Esophagus mucosa (tissue), 1 donor: ENCODE data around the gene C16orf95. TPM values are rescaled to one million over a fixed set of nuclear protein-coding genes. Genes with fewer than 3 reads are reported as not detected.

Experiments
- ATAC-seq: fragments of 200-7000 bp; cut with Tn5 transposase; one replicate; pipeline ENCODE4 v1.9.1; 2020
- total RNA-seq: library from RNA; stranded (reverse); gene quantifications from one replicate; pipeline ENCODE4 v1.2.4, GENCODE V29; 2023
- donor health status: DM: yes; HTN: yes; CAD: no.

The C16orf95 gene
- total RNA-seq, 1 donor from 2014 or later = 6.5 TPM

- ATAC-seq = no peak
Measured at GRCh38 chr16:87331241-87331801, 14.1 kb upstream of the C16orf95 start.

DNA sequence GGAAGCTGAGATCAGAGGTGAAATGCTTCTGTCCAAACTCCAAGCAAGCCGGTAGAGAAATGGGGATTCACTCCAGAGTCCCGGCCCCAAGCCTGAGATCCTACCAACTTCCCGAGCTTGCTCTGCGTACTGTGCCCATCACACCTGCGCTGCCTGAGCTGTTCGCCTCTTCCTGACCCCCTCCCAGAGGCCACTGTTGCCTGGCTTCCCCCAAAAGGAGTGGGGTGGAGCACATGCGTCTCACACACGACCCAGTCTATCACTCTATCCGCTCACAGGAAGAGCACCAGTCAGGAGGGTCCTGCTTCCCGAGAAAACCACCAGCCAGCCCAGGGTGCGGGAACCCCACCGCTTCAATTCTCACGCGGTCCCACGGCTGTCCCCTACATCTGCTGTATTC is 13.5 kb upstream of the C16orf95 start:
- no peak for ATAC-seq

GRCh38 chr16:87330257-87330624 is 13.0 kb upstream of the C16orf95 start:
- ATAC-seq = no peak

DNA sequence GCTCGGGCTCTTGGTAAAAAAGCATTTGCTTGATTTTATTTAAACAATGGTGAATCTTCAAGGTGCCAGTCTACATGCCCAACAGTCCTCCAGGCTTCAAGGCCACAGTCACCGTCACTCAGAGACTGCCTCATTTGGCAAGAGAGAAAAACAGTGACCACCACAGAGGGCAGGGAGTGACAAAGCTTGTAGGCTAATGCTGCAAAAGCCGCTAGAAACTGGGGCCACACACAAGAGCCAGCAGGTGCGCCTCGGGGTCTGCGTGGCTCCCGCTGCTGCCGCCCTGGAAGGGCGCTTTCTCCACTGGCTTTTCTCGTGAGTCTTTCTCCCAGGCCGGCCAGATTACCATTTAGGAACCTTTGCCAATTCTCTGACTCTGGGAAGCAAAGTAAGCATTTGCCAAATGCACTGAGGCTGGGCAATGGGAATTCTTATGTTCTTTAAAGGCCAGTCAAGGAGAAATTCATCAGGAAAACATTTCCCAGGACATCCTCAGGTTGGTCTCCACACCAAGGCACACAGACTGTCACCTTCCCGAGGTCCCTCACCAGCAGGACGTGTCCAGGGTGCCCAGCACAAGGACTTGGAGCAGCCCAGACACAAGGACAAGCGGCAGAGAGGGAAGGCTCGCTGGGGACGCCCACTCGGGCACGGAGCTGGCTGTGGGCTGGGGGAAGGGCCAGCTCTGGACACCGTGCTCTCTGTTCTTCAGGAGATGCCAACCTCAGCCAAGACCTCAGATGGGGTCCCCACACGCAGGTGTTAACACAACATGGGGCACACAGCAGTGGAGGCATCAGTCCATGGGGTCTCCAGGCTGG is 12.5 kb upstream of the C16orf95 start:
- ATAC-seq = no peak

GRCh38 chr16:87328846-87329245 is 11.7 kb upstream of the C16orf95 start:
- no peak for ATAC-seq

DNA sequence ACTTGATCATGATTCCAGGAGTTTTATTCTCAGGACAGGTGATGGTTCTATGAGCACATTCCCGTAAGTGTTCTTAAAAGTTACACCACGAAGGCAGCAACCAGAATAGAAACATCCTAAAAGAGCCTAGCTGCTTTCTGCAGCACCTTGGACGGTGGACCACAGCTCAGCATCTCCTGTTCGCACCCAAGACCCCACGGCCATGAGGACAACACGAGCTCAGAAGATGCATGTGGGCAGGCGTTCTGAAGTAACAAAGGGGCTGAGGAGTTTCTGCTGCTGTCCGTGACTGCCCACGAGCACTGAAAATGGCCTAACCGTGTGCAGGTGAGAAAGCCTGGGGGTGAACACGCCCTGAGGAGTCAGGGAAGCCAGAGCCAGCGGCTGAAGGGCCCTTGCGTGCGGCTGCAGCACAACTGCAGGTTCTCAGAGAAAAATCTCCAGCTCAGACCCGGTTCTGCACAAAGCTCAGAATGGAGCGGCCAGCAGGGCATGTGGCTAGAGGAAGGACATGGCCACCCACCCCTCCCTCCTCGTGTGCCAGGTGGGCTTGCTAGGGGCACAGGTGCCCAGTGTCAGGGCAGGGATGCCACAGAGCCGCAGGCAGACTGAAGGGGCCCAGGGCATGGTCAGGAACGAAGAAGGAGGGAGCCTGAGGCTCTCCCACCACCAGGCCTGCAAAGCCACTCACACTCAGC is 10.8 kb upstream of the C16orf95 start:
- ATAC-seq = no peak

- ATAC-seq = no peak
Measured at GRCh38 chr16:87326151-87326571, 9.0 kb upstream of the C16orf95 start.

GRCh38 chr16:87325423-87325858 is 8.2 kb upstream of the C16orf95 start:
- no peak for ATAC-seq

GRCh38 chr16:87324411-87325275 is 7.5 kb upstream of the C16orf95 start:
- peak; percentile 43 for ATAC-seq

DNA sequence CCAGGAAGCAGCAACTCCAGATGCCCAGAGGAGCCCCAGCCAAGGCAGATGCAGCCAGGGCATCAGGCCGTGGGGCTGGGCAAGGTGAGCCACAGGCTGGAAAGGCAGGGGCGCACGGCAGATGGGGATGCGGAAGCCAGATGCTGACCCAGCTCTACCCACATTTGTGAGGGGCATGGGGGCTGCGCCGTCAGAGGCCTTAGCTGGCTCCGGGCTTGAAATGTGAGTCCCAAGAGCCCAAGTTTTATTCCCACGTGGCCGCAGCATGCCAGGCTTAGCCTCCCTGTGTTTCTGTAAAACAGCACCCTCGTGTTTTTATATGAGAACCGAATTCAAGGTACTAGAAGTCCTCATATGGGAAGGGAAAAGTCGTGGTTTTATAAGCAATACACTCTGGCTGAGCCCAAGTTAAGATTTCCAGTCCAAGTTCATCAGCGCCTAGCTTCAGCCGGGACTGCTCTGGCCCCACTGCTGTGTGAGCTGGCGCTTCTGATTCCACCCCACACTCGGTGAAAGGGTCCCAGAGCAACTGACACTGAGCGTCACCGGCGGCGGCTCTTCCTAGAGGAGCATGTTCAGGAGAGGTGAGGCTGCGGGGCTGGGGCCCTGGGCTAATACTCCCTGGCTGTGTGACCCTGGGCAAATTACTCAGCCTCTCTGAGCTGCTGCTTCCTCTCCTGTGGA is 6.7 kb upstream of the C16orf95 start:
- no peak for ATAC-seq

GRCh38 chr16:87322833-87323726 is 5.9 kb upstream of the C16orf95 start:
- ATAC-seq = no peak

GRCh38 chr16:87322360-87322759 is 5.2 kb upstream of the C16orf95 start:
- ATAC-seq = no peak

- no peak for ATAC-seq
Measured at GRCh38 chr16:87321336-87322107, 4.3 kb upstream of the C16orf95 start.

- ATAC-seq = no peak
Measured at GRCh38 chr16:87320510-87321227, 3.5 kb upstream of the C16orf95 start.

DNA sequence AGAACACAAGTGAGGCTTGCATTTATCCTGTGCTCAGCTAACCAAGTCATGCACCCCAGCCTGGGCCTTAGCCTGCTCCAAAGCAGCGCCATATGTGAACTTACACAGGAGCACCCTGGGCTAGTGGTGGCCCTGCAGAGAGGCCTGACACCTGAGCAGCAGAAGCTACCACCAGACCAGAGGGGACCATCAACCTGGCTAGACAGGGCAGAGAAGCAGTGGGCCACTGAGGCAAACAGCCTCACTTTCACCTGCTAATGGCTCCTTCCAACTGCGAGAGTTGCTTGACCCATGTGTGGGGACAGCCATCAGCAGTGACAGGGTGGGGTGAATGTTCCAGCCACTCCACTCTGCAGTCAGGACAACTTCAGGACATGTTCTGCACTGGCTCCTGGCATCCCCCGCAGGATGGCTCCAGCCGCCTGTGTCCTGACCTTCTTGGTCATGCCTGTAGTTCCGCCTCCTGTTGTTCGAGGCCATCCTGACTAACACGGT is 2.9 kb upstream of the C16orf95 start:
- no peak for ATAC-seq

GRCh38 chr16:87319011-87319410 is 1.8 kb upstream of the C16orf95 start:
- ATAC-seq = no peak

GRCh38 chr16:87317750-87318644 is 805 bp upstream of the C16orf95 start:
- ATAC-seq = peak; percentile 64

GRCh38 chr16:87316450-87316922 is 706 bp downstream of the C16orf95 start:
- ATAC-seq = no peak
